ENCODE measurements around the gene OSER1.

OSER1 gene

DNA sequence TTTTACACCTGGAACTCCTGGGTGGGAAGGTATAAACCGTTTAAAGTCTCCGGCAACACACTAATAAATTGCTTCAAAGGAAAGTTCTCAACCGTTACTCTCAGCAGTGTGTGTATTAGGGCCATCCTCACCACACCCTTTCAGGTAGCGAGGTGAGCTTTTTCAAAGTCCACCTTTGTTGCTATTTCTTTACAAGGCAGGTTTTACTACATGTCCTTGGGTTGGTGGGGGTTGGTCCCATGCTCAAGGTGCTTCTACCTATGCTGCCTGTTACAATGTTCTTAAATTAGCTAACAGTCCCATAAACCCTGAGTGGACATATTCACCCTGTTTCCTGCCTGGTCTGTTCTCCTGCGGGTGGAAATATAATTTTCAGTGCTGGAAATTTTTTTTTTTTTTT is 13.2 kb upstream of the OSER1 start:
- no peak for DNase-seq

DNA sequence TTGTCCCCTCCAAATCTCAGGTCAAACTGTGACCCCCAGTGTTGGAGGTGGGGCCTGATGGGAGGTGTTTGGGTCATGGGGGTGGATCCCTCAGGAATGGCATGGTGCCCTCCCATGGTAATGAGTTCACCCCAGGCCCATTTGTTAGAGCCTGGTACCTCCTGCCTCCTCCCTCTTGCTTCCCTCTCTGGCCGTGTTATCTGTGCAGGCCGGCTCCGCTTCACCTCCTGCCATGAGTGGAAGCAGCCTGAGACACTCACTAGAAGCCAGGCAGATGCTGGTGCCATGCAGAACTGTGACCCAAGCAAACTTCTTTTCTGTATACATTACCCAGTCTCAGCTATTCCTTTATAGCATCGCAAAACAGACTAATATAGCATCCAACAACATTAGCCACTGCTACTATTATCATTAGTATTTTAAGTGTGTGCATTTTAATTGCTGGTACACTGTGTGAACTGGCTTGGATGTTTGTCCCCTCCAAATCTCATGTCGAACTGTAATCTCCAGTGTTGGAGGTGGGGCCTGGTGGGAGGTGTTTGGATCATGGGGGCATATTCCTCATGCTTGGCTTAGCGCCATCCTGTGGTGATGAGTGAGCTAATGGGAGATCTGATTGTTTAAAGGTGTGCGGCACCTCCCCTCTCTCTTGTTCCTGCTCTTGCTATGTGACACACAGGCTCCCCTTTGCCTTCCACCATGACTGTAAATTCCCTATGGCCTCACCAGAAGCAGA is 12.2 kb upstream of the OSER1 start:
- DNase-seq: no peak

DNA sequence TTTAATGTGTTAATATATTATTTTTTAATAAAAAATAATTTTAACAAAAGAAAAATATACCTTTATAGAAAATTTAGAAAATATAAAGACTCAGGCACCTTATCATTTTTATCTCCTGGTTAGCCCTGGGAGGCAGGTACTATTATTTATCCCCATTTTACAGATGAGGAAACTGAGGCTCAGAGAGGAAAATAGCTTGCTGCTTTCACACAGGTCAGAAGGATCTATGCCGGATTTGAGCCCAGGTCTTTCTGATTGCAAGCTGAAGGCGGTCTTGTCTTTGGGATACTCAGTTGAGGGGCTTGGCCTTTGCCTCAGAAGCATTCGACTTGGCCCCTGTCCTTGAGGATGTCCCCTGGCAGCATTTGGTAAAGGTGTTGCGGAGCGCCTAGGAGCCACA is 11.5 kb upstream of the OSER1 start:
- DNase-seq: no peak

DNA sequence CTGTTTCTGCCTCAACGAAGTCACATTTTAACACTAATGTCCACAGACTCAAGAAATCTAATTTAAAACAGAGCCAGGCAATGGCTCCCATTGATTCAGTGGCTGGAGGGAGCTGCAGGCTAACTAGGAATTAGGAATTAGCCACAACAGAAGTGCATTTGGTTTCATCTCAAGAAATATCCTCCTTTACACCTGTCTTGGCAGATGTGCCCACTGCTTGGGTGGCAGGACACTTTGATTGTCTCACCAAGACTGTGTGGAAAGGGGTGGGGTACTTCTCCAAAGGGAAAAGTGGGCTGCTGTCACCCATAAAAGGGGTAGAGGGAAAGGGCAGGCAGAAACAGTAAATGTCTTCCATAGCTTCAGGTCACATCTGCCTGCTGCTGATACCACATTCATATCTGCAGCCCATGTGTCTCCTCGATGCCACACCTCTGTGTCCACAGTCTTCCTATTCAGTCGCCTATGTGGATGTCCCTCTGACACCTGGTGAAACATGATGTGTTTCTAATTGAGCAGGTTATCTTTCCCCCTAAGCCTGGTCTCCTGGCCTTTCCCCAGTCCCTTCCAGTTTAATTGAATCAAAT is 10.9 kb upstream of the OSER1 start:
- DNase-seq: no peak

DNA sequence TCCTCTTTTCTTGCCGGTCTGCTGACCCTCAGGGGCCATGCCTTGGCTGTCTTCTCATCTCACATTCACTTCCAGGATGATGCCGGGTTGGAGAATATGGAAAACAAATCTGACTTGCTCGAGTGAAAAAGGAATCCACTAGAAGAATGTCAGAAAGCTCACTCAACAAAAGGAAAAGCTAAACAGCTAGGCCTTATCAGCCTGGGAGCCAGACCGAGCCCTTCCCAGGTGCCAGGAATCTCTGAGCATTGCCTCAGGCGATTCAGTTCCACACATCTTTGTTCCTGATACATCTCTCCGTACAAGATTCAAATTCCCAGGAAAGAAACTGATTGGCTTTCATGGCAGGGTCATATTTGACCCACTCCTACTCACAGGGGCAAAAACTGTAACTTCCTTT is 9.2 kb upstream of the OSER1 start:
- no peak for DNase-seq

DNA sequence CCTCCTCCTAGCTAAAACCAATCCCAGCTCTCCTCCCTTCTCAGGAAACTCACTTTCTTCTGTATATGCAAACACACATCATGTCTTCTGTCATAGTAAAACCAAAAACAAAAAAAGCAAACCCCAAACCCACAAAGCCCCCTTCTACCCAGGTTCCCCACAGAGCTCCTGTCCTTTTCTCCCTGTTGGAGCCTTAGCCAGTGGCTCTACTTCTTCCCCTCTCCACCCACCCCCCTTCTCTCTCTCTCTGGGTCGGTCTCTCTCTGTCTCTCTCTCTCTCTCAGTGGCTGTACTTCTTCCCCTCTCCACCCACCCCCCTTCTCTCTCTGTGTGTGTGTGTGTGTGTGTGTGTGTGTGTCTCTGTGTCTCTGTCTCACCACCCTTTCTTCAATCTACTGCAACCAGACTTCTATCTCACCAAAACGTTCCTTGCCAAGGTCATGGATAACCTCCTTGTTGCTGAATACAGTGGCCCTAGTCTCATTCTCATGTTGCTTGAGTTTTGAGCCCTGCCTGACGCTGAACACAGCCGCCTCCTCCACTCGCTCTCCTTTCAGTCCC is 8.7 kb upstream of the OSER1 start:
- DNase-seq: no peak

DNA sequence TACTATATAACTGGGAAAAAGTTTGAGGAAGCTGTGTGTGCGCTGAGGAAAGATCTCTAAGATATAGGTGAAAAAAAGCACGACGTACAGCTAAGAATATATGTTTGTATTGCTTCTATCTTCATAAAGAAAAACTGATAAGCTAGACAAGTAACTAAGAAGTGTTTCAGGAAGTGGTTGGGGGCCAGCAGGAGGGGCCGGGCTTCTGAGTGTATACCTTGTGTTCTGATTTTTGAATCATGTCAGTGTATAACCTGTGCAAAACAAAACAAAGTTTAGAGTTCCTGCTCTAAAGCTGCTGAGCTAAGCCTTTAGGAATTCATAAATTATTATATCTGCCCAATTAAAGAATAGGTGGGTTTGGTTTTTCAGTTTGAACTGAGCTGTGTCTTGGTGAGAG is 7.9 kb upstream of the OSER1 start:
- no peak for DNase-seq

DNA sequence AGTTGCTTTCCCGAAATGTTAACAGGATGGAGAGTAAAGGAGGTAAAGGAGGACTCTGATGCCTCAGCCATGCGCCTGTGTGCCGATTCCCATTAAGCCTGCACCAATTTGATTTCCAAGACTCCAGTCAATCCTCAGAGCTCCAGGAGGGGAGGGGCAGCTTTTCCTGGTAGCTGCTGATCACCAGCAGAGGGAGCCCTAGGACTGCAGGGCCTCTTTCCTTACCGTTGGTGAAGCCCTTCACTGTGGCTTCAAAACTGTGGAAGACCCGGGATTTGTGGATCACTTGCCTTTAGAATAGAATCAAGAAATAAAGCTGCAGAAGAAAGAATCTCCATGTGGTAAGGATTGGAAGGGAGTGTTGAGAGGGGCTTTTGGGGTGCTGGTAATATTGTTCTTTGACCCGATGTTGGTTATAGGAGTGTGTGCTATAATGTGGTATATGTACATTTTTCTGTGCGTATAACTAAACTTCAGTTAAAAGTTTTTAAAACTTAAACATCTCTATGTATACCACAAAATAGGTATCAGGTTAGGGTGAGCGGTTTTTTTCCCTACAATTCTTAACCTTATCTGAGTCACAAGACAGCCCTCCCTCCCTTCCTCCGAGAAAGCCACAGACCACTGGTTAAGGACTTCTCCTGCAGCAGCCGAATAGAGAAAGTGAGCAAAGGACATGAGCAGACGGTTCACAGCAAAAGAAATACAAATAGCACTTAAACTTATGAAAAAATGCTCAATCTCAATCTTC is 6.9 kb upstream of the OSER1 start:
- DNase-seq: peak; percentile 69

DNA sequence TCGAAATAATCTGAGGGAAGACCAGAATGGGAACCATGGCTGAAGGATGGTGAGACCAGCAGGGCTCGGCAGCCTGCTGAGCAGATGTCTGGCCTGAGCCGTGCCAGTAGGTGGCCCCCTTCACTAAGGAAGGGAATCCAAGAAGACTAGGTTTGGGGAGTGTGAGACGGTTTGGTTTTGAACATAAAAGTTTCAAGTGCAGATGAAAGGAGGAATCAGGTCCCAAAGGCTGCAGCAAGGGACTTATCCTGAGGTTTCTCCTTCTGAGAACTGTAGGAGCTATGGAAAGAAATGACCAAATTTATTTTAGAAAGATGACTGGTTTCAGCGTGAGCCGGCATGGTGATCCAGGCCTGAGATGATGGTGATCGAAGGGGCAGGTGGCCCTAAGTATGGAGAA is 4.6 kb upstream of the OSER1 start:
- DNase-seq: peak; percentile 68

DNA sequence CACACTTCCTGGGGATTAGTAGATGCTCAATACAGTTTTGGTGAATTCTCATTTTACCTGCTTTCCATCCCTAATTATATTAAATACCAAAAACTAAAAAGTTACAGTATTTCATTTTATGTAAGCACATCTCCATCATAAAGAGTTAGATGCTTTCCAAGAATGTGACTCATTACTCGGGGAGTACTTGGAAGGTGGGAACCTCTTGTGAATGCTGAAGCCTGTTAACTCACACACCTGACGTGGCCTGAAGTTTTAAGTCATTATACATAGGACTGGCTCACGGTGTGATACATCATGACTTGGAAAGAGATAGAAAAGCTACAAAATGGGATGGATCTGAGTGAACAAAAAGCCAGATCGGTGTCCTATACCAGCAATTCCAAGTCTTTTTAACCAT is 2.2 kb upstream of the OSER1 start:
- DNase-seq: no peak

DNA sequence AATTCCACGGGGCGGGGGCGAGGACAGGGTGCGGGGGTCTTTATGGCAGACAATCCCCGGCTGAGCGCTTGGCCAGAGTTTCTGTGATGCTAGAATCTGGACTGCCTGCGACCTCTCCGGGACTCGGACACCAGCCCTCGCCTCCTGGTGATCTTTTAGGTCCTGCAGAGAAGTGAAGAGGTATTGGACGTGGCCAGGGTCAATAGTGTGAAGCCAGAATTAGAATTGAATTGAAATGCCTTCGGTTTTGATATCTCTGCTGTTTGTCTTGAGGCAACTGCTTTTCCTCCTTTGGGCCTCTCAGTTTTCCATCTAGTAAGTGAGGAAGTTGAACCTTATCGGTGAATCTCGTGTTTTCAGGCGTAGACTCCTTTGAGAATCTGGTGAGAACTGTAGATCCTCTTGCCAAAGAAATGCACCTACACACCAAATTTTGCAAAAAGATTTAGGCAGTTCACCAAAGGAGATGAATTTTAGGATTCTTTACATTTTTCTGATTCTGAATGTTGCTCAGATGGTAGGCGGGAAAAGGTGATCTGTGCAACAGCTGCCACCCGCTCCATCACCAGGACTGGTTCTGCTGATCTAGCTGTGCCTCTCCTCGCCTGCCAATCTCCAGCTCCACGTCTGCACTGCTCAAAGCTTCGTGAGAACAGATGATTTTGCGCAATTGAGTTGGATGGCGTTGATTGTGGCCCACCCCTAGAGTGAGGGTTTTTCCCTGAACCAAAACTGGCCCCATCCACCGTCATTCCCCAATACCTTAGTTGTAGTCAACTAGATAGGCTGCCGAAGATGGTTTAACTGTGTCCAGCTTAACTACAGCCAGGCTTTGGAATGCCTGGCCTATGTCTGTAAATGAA is 837 bp upstream of the OSER1 start:
- DNase-seq: peak; percentile 45

DNA sequence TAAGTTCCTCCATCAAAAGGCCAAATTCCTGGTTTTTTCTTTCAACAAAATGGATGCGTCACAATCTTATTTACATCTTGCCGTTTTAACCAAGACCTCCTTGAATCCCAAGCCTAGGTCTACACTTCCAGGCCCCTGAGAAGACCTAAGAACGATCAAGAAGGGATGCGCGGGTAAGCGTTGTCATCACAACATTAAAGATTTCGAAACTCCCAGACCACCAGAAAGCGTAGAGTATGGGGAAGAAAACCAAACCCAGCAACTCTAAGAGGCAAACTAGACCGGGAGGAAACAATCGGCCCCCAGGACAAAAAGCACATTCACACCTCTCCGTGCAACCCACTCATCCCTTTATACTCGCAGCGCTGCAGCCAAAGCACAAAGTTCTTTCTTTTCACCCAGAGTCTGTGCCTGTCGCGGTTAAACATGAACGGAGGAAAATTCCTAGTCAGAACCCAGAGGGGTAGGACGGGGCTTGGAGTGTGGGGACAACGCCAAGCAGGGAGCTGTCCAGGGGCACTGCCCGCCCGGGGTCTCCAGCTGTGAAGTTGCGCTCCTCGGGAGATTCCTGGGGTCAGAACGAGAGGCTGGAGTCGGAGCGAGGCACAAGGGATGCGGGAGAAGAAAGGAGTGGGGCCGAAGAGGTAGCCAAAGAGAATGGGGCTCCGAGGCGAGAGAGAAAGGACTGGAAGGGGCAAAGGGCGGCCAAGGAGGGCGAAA is 725 bp downstream of the OSER1 start:
- DNase-seq: peak; percentile 25

DNA sequence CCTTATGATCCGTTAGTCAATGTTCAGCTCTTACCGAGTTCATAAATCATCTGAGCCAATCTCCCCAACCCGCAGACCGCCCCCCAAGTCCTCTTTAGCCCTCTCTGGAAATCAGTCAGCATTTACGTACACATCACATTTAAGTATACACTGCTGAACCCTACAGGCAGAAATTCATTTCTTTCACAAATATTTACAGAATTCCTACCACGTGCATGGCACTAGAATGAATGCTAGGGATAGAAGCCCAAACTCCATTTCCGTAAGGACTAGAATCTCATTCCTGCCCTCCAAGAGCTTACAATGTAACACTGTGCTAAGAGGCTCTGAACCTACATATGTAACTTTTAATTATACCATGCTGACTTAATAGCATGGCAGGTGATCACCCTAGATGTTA is 1.8 kb downstream of the OSER1 start:
- DNase-seq: peak; percentile 53

DNA sequence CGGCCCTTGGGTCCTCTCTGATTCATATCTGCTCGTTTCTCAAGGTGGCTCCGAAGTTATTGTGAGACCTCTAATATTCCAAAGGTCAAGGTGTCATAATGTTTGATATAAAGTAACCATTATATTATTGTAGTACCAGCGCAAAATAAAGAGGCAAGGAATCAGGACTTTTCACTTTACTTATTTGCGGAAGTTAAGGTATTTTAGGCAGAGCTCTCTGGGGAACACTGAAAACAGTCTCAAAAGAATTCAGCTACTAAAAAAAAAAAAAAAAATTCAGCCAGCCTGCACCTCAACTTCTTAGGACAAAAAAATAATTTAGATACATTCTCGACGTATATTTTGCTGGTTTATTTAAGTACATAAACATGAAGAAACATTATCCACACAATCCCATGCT is 2.4 kb downstream of the OSER1 start:
- DNase-seq: no peak

DNA sequence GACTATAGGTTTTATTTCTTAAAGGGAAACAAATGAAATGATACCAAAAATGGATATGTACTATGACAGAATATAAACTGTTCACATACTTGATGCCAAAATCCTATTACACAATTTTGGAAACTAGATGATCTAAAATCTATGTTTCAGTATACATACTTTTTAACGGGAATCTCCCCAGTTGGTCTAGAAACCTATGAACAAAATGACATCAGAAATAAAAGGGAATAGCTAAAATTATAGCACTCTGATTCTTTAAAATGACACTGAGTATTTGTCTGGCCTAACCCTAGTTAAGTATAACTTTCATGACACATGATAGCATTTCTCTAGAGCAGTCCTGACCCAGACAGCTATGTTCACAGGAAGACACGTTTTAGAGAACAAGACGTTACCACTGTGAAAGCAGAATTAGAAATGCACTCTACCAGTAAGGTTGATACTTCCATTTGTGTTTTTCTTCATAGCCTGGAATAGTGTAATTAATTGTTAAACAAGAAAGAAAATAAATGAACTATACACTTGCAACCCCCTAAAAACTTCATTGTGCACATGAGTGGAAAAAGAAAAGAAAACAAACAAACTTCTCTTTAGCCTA is 3.3 kb downstream of the OSER1 start:
- DNase-seq: no peak

DNA sequence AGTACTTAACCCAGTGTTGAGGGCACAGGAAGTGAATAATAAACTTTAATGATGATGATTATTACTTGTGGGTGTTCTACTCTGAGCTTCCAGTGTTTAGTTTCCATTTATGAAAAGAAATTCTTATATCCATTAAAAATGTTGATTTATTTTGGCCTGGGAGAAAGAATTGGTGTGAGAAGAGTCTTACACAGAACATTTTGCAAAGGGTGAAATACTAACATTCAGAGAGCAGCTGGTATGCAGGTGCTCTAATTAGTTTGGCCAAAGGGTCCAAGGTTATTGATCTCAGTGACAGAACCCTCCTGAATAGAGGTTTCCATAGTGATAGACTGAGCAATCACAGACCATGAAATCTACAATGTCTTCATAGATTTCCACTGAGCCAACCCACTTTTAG is 4.4 kb downstream of the OSER1 start:
- DNase-seq: no peak

DNA sequence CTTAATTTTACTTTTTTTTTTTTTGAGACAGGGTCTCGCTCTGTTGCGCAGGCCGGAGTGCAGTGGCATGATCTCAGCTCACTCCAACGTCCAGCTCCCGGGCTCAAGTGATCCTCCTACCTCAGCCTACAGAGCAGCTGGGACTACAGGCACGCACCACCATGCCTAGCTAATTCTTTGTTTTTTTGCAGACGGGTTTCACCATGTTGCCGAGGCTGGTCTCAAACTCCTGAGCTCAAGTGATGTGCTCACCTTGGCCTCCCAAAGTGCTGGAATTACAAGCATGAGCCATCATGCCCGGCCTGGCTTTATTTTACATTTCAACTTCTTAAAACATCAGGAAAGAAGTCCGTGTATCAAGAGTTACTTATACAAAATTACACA is 5.7 kb downstream of the OSER1 start:
- DNase-seq: no peak

DNA sequence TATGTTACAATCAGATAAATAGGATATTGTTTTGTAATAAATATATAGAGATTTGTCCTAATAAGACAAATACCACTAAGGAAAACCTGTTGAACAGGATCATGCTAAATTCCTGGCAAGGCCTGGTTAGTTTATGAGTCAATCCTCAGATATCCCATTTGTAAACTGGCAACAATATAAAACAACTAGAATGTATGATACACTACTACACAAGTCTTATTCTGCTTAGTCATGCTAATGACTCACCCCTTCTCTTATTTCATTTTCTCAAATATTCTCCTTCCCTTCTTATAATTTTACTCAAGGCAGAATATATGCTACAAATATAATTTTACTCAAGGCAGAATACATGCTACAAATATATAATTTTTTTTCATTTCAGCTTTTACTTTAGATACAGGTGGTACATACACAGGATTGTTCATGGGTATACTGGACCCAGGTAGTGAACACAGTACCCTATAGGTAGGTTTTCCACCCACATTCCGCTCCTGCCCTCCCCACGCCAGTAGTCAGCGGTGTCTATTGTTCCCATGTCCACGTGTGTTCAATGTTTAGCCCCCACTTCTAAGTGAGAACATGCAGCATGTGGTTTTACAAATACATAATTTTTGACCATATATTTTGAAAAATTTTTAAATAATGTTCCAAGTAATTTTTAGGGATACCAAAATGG is 6.3 kb downstream of the OSER1 start:
- peak; percentile 92 for DNase-seq

DNA sequence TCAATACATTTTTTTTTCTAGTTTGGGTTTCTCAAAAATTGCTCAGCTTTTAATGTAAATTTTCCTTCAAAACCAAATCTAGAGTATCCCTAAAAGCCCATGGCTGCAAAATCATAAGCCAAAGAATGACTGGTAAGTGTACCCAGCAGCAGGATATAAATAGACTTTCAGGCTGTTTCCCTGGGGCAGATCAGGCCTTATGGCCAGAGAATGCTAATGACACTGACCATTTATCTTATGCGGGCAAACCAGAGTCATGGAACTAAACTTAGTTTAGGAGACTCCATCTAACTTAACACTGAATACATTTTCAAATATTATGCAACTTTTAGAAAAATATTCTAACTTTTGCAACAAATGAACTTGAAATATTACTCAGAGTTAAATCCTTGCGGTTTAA is 7.4 kb downstream of the OSER1 start:
- peak; percentile 54 for DNase-seq

DNA sequence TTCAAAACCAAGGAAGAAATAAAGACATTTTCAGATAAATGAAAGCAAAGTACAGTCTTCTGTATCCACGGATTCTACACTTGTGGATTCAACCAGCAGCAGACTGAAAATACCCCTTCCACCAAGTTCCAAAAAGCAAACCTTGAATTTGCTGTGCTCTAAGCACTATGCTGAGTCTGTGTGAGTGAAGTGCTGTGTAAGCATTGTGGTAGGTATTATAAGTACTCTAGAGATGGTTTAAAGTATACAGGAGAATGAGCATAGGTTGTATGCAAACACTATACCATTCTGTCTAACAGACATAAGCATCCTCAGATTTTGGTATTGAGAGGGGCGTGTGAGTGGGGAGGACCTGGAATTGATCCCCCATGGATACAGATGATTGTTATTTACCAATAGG is 9.6 kb downstream of the OSER1 start:
- DNase-seq: no peak

DNA sequence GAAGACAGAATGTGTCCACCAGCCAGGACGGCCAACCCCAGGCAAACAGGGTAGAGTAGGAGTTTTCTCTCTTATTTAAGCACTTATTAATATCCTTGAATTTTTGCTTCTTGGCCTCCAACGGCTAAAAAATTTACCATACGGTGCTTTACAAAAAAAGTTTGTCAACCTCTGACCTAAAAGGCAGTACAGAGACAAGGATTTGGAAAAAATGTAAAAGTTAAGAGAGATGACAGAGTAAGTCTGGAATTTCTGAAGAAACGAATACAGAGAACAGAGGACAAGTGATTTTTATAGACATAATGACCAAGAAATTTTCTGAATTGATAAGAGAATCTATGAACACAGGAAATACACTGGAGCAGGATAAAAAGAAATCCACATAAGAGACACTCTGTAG is 10.2 kb downstream of the OSER1 start:
- peak; percentile 54 for DNase-seq
